ENCODE results near the gene FBXL7.

Gene FBXL7

GRCh38 chr5:15643731-15644130 is 143.8 kb downstream of the FBXL7 start:
- H3K27me3 ChIP-seq (ENCODE audit: control insufficient read depth in 1 of 2, insufficient read depth in 2 of 2, low read length in 2 of 2), result no peaks in the 10 kb centered on the region
- H3K4me1 ChIP-seq (ENCODE audit: insufficient read depth, low read length), result peaks cover 19% of the 10 kb centered on the region
- no peak overlapping the region for H3K9ac ChIP-seq (ENCODE audit: low read length)
- H3K27ac ChIP-seq (ENCODE audit: low read depth, low read length), result no peak overlapping the region
- no peaks in the 10 kb centered on the region for H3K9me3 ChIP-seq (ENCODE audit: low read length)
- H3K4me3 ChIP-seq (ENCODE audit: low read depth in 1 of 2, low read length in 2 of 2), result no peak overlapping the region
- H3K36me3 ChIP-seq (ENCODE audit: insufficient read depth, low read length), result no peaks in the 10 kb centered on the region

GRCh38 chr5:15645381-15646160 is 145.6 kb downstream of the FBXL7 start:
- H3K36me3 ChIP-seq (ENCODE audit: insufficient read depth, low read length), result no peaks in the 10 kb centered on the region
- H3K9ac ChIP-seq (ENCODE audit: low read length), result no peak overlapping the region
- H3K9me3 ChIP-seq (ENCODE audit: low read length), result no peaks in the 10 kb centered on the region
- no peak overlapping the region for H3K27ac ChIP-seq (ENCODE audit: low read depth, low read length)
- H3K27me3 ChIP-seq (ENCODE audit: control insufficient read depth in 1 of 2, insufficient read depth in 2 of 2, low read length in 2 of 2), result no peaks in the 10 kb centered on the region
- peaks cover 19% of the 10 kb centered on the region for H3K4me1 ChIP-seq (ENCODE audit: insufficient read depth, low read length)
- H3K4me3 ChIP-seq (ENCODE audit: low read depth in 1 of 2, low read length in 2 of 2), result no peak overlapping the region

GRCh38 chr5:15646371-15646770 is 146.4 kb downstream of the FBXL7 start:
- no peaks in the 10 kb centered on the region for H3K27me3 ChIP-seq (ENCODE audit: control insufficient read depth in 1 of 2, insufficient read depth in 2 of 2, low read length in 2 of 2)
- H3K9me3 ChIP-seq (ENCODE audit: low read length), result no peaks in the 10 kb centered on the region
- H3K9ac ChIP-seq (ENCODE audit: low read length), result no peak overlapping the region
- H3K27ac ChIP-seq (ENCODE audit: low read depth, low read length), result no peak overlapping the region
- H3K36me3 ChIP-seq (ENCODE audit: insufficient read depth, low read length), result no peaks in the 10 kb centered on the region
- peaks cover 19% of the 10 kb centered on the region for H3K4me1 ChIP-seq (ENCODE audit: insufficient read depth, low read length)
- H3K4me3 ChIP-seq (ENCODE audit: low read depth in 1 of 2, low read length in 2 of 2), result no peak overlapping the region

- Histone ChIP-seq H3K36me3 (ENCODE audit: insufficient read depth, low read length) (no peaks in the 10 kb centered on the region), H3K9ac (ENCODE audit: low read length) (no peak overlapping the region), H3K27me3 (ENCODE audit: control insufficient read depth in 1 of 2, insufficient read depth in 2 of 2, low read length in 2 of 2) (no peaks in the 10 kb centered on the region), H3K4me1 (ENCODE audit: insufficient read depth, low read length) (peaks cover 19% of the 10 kb centered on the region), H3K4me3 (ENCODE audit: low read depth in 1 of 2, low read length in 2 of 2) (no peak overlapping the region), H3K27ac (ENCODE audit: low read depth, low read length) (no peak overlapping the region), H3K9me3 (ENCODE audit: low read length) (no peaks in the 10 kb centered on the region)
These were observed 147.3 kb downstream of the FBXL7 start for GRCh38 chr5:15647251-15647650.

GRCh38 chr5:15650266-15650665 is 150.3 kb downstream of the FBXL7 start:
- Histone ChIP-seq H3K36me3 (ENCODE audit: insufficient read depth, low read length) (no peaks in the 10 kb centered on the region), H3K9ac (ENCODE audit: low read length) (no peak overlapping the region), H3K4me3 (ENCODE audit: low read depth in 1 of 2, low read length in 2 of 2) (no peak overlapping the region), H3K27me3 (ENCODE audit: control insufficient read depth in 1 of 2, insufficient read depth in 2 of 2, low read length in 2 of 2) (no peaks in the 10 kb centered on the region), H3K9me3 (ENCODE audit: low read length) (no peaks in the 10 kb centered on the region), H3K4me1 (ENCODE audit: insufficient read depth, low read length) (peaks cover 1% of the 10 kb centered on the region), H3K27ac (ENCODE audit: low read depth, low read length) (no peak overlapping the region)

GRCh38 chr5:15654779-15655178 is 154.8 kb downstream of the FBXL7 start:
- Histone ChIP-seq H3K9me3 (ENCODE audit: low read length) (no peaks in the 10 kb centered on the region), H3K27ac (ENCODE audit: low read depth, low read length) (no peak overlapping the region), H3K27me3 (ENCODE audit: control insufficient read depth in 1 of 2, insufficient read depth in 2 of 2, low read length in 2 of 2) (no peaks in the 10 kb centered on the region)

GRCh38 chr5:15655683-15656082 is 155.7 kb downstream of the FBXL7 start:
- Histone ChIP-seq H3K27me3 (ENCODE audit: control insufficient read depth in 1 of 2, insufficient read depth in 2 of 2, low read length in 2 of 2) (no peaks in the 10 kb centered on the region), H3K4me1 (ENCODE audit: insufficient read depth, low read length) (no peaks in the 10 kb centered on the region), H3K36me3 (ENCODE audit: insufficient read depth, low read length) (no peaks in the 10 kb centered on the region), H3K27ac (ENCODE audit: low read depth, low read length) (no peak overlapping the region), H3K9ac (ENCODE audit: low read length) (no peak overlapping the region), H3K9me3 (ENCODE audit: low read length) (no peaks in the 10 kb centered on the region), H3K4me3 (ENCODE audit: low read depth in 1 of 2, low read length in 2 of 2) (no peak overlapping the region)

More at GRCh38 chr5:15654779-15655178, 154.8 kb downstream of the FBXL7 start:
- no peaks in the 10 kb centered on the region for H3K4me1 ChIP-seq (ENCODE audit: insufficient read depth, low read length)
- H3K9ac ChIP-seq (ENCODE audit: low read length), result no peak overlapping the region
- H3K36me3 ChIP-seq (ENCODE audit: insufficient read depth, low read length), result no peaks in the 10 kb centered on the region
- no peak overlapping the region for H3K4me3 ChIP-seq (ENCODE audit: low read depth in 1 of 2, low read length in 2 of 2)

- Histone ChIP-seq H3K9ac (ENCODE audit: low read length) (no peak overlapping the region), H3K36me3 (ENCODE audit: insufficient read depth, low read length) (no peaks in the 10 kb centered on the region), H3K4me1 (ENCODE audit: insufficient read depth, low read length) (no peaks in the 10 kb centered on the region), H3K27ac (ENCODE audit: low read depth, low read length) (no peak overlapping the region), H3K4me3 (ENCODE audit: low read depth in 1 of 2, low read length in 2 of 2) (no peak overlapping the region), H3K9me3 (ENCODE audit: low read length) (no peaks in the 10 kb centered on the region), H3K27me3 (ENCODE audit: control insufficient read depth in 1 of 2, insufficient read depth in 2 of 2, low read length in 2 of 2) (no peaks in the 10 kb centered on the region)
These were observed 165.0 kb downstream of the FBXL7 start for GRCh38 chr5:15664961-15665360.

- Histone ChIP-seq H3K36me3 (ENCODE audit: insufficient read depth, low read length) (no peaks in the 10 kb centered on the region), H3K27me3 (ENCODE audit: control insufficient read depth in 1 of 2, insufficient read depth in 2 of 2, low read length in 2 of 2) (no peaks in the 10 kb centered on the region), H3K4me3 (ENCODE audit: low read depth in 1 of 2, low read length in 2 of 2) (no peak overlapping the region), H3K27ac (ENCODE audit: low read depth, low read length) (no peak overlapping the region), H3K9me3 (ENCODE audit: low read length) (no peaks in the 10 kb centered on the region), H3K9ac (ENCODE audit: low read length) (no peak overlapping the region), H3K4me1 (ENCODE audit: insufficient read depth, low read length) (no peaks in the 10 kb centered on the region)
These were observed 169.8 kb downstream of the FBXL7 start for GRCh38 chr5:15669826-15670225.

- no peaks in the 10 kb centered on the region for H3K36me3 ChIP-seq (ENCODE audit: insufficient read depth, low read length)
These were observed 174.7 kb downstream of the FBXL7 start for GRCh38 chr5:15674716-15675115.

GRCh38 chr5:15676591-15676990 is 176.6 kb downstream of the FBXL7 start:
- Histone ChIP-seq H3K36me3 (ENCODE audit: insufficient read depth, low read length) (no peaks in the 10 kb centered on the region), H3K27ac (ENCODE audit: low read depth, low read length) (no peak overlapping the region), H3K4me1 (ENCODE audit: insufficient read depth, low read length) (peaks cover 6% of the 10 kb centered on the region), H3K9me3 (ENCODE audit: low read length) (no peaks in the 10 kb centered on the region), H3K9ac (ENCODE audit: low read length) (no peak overlapping the region), H3K4me3 (ENCODE audit: low read depth in 1 of 2, low read length in 2 of 2) (no peak overlapping the region), H3K27me3 (ENCODE audit: control insufficient read depth in 1 of 2, insufficient read depth in 2 of 2, low read length in 2 of 2) (no peaks in the 10 kb centered on the region)

More at GRCh38 chr5:15674716-15675115, 174.7 kb downstream of the FBXL7 start:
- Histone ChIP-seq H3K27ac (ENCODE audit: low read depth, low read length) (no peak overlapping the region), H3K9ac (ENCODE audit: low read length) (no peak overlapping the region), H3K4me3 (ENCODE audit: low read depth in 1 of 2, low read length in 2 of 2) (no peak overlapping the region), H3K27me3 (ENCODE audit: control insufficient read depth in 1 of 2, insufficient read depth in 2 of 2, low read length in 2 of 2) (no peaks in the 10 kb centered on the region), H3K4me1 (ENCODE audit: insufficient read depth, low read length) (peaks cover 6% of the 10 kb centered on the region), H3K9me3 (ENCODE audit: low read length) (no peaks in the 10 kb centered on the region)

- Histone ChIP-seq H3K36me3 (ENCODE audit: insufficient read depth, low read length) (no peaks in the 10 kb centered on the region), H3K4me1 (ENCODE audit: insufficient read depth, low read length) (peaks cover 14% of the 10 kb centered on the region), H3K4me3 (ENCODE audit: low read depth in 1 of 2, low read length in 2 of 2) (no peak overlapping the region), H3K27ac (ENCODE audit: low read depth, low read length) (no peak overlapping the region), H3K9me3 (ENCODE audit: low read length) (no peaks in the 10 kb centered on the region), H3K27me3 (ENCODE audit: control insufficient read depth in 1 of 2, insufficient read depth in 2 of 2, low read length in 2 of 2) (no peaks in the 10 kb centered on the region), H3K9ac (ENCODE audit: low read length) (no peak overlapping the region)
These were observed 179.2 kb downstream of the FBXL7 start for GRCh38 chr5:15679161-15679560.
